GM06990 (cell line): Measurements from ENCODE around the gene TMCC1.
"Not testable (repeated sequence)": the region's sequence is repeated elsewhere in the genome, so short reads cannot be mapped to it uniquely, and the experiment has no call there.

Experiments
- DNase-seq: peaks from one replicate; pipeline ENCODE4 v3.0.0-alpha.2; 2011; ENCODE audit not compliant: insufficient read length; ENCODE audit errors: extremely low read depth
- H3K27me3 ChIP-seq: replicated peaks from 2 replicates; pipeline ENCODE4 v1.6.0; 2011; ENCODE audit warnings: low read length; ENCODE audit not compliant: control insufficient read depth, insufficient read depth
- H3K36me3 ChIP-seq: 2 replicates; pipeline ENCODE4 v1.5.1; 2011; ENCODE audit warnings: low read length; ENCODE audit not compliant: control insufficient read depth, insufficient read depth
- H3K4me3 ChIP-seq: replicated peaks from 2 replicates; pipeline ENCODE4 v1.5.1; 2011; ENCODE audit warnings: low read depth, mild to moderate bottlenecking, control low read depth, low read length
- TF ChIP-seq, protein P1 (sequence below): IDR thresholded peaks from 2 replicates; pipeline ENCODE4 v1.5.1; 2011; ENCODE audit warnings: low read length, control low read depth, mild to moderate bottlenecking, inconsistent platforms; ENCODE audit not compliant: insufficient read depth, poor library complexity, severe bottlenecking

TMCC1 gene

GRCh38 chr3:129650256-129650872 is 243.1 kb downstream of the TMCC1 start:
- Histone ChIP-seq H3K4me3 (no peak overlapping the region), H3K27me3 (no peaks in the 10 kb centered on the region), H3K36me3 (peaks cover 1% of the 10 kb centered on the region; the same call in 1 of the 2 replicates)
- TF ChIP-seq, protein P1, sequence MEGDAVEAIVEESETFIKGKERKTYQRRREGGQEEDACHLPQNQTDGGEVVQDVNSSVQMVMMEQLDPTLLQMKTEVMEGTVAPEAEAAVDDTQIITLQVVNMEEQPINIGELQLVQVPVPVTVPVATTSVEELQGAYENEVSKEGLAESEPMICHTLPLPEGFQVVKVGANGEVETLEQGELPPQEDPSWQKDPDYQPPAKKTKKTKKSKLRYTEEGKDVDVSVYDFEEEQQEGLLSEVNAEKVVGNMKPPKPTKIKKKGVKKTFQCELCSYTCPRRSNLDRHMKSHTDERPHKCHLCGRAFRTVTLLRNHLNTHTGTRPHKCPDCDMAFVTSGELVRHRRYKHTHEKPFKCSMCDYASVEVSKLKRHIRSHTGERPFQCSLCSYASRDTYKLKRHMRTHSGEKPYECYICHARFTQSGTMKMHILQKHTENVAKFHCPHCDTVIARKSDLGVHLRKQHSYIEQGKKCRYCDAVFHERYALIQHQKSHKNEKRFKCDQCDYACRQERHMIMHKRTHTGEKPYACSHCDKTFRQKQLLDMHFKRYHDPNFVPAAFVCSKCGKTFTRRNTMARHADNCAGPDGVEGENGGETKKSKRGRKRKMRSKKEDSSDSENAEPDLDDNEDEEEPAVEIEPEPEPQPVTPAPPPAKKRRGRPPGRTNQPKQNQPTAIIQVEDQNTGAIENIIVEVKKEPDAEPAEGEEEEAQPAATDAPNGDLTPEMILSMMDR: peak; percentile 73
- no peak for DNase-seq

- DNase-seq: no peak
- no peaks in the 10 kb centered on the region for H3K27me3 ChIP-seq
- peaks cover 1% of the 10 kb centered on the region; the same call in 1 of the 2 replicates for H3K36me3 ChIP-seq
- TF ChIP-seq, protein P1: no peak
- H3K4me3 ChIP-seq: no peak overlapping the region
These were observed 245.1 kb downstream of the TMCC1 start for GRCh38 chr3:129648391-129648790.

DNA sequence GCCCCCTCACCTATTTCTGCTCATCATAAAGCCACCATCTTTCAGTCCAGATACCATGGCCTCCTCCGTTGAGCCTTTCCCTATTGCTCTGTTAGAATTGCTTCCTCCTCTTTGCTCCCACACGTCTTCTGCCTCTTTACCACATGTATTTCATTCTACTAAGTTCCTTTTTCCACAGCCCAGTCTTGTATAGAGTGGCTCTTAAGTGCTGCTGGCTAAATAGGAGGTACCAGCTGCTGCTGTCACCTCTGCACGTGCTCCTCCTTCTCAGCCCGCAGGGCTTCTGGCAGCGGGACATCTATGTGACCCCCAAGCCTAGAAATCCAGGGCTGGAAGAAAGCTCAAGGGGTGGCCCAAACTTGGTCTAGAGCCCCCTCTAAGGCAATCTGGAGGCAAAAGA is 248.2 kb downstream of the TMCC1 start:
- no peaks in the 10 kb centered on the region for H3K36me3 ChIP-seq
- H3K4me3 ChIP-seq: no peak overlapping the region
- no peaks in the 10 kb centered on the region for H3K27me3 ChIP-seq
- TF ChIP-seq, protein P1: no peak
- DNase-seq: no peak

GRCh38 chr3:129644836-129645235 is 248.7 kb downstream of the TMCC1 start:
- TF ChIP-seq, protein P1: no peak
- no peaks in the 10 kb centered on the region for H3K27me3 ChIP-seq
- DNase-seq: no peak

GRCh38 chr3:129641567-129642260 is 251.8 kb downstream of the TMCC1 start:
- not testable (repeated sequence) for H3K4me3 ChIP-seq, DNase-seq, H3K27me3 ChIP-seq, H3K36me3 ChIP-seq

More at GRCh38 chr3:129644836-129645235, 248.7 kb downstream of the TMCC1 start:
- no peak overlapping the region for H3K4me3 ChIP-seq
- no peaks in the 10 kb centered on the region for H3K36me3 ChIP-seq

DNA sequence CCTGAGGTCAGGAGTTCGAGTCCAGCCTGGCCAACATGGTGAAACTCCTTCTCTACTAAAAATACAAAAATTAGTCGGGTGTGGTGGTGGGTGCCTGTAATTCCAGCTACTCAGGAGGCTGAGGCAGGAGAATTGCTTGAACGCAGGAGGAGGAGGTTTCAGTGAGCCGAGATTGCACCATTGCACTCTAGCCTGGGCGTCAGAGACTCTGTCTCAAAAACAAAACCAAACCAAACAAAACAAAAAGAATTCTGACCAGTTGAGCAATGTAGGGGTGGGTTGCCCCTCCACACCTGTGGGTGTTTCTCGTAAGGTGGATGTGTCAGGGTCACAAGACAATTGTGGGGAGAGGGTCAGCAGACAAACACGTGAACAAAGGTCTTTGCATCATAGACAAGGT is 252.5 kb downstream of the TMCC1 start:
- not testable (repeated sequence) for DNase-seq, H3K36me3 ChIP-seq, H3K27me3 ChIP-seq, H3K4me3 ChIP-seq

DNA sequence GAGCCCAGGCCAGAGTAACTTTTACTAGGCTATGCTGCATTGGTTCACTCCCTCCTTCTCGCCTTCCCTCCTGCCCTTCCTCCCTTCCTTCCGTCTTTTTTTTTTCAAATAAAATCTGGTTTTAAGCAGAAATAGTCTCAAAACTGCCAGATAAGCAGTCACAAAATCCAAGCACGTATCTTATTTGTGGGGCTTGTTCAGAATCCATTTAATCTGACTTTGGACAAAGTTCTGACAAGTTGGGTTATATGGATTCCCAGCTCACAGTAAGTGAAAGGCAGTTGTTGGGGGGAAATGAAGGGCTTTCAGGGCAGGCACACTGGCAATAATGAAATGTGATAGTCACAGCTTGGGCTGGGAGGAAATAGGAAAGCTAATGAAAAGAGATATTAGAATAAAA is 255.0 kb downstream of the TMCC1 start:
- no peaks in the 10 kb centered on the region for H3K36me3 ChIP-seq
- no peak overlapping the region for H3K4me3 ChIP-seq
- no peak for DNase-seq
- H3K27me3 ChIP-seq: no peaks in the 10 kb centered on the region
- TF ChIP-seq, protein P1: no peak
